HEK293T (cell line): ENCODE results near the gene ITIH2.
"Not testable (repeated sequence)": the region's sequence is repeated elsewhere in the genome, so short reads cannot be mapped to it uniquely, and the experiment has no call there.

ENCODE experiments used
- CTCF ChIA-PET: fragments of 350-600 bp; formaldehyde crosslinking; extraction: SDS; loops from one replicate; lab custom pipeline; 2021; ENCODE audit warnings: antibody characterized with exemption, inconsistent platforms; lab: Yijun Ruan, JAX
- POLR2A ChIA-PET: fragments of 350-600 bp; formaldehyde crosslinking; extraction: SDS; loops from one replicate; lab custom pipeline; 2020; ENCODE audit warnings: antibody characterized with exemption, inconsistent platforms; lab: Yijun Ruan, JAX
- DNase-seq: peaks from one replicate; pipeline ENCODE4 v3.0.0; 2012; ENCODE audit warnings: mixed read lengths; ENCODE audit errors: extremely low spot score
- ARNT ChIP-seq: fragments of 450-650 bp; IDR thresholded peaks from 2 replicates; pipeline ENCODE4 v1.6.1; 2017; ENCODE audit warnings: mild to moderate bottlenecking
- BHLHE40 ChIP-seq: fragments of 450-650 bp; IDR thresholded peaks from 2 replicates; pipeline ENCODE4 v1.6.1; 2016; ENCODE audit warnings: mild to moderate bottlenecking, moderate library complexity, borderline replicate concordance
- CTBP1 ChIP-seq: fragments of 450-650 bp; IDR thresholded peaks from 2 replicates; pipeline ENCODE4 v1.6.1; 2016; ENCODE audit warnings: borderline replicate concordance
- ELF4 ChIP-seq: fragments of 450-650 bp; IDR thresholded peaks from 2 replicates; pipeline ENCODE4 v1.6.1; 2017; ENCODE audit warnings: antibody characterized with exemption
- FOXA1 ChIP-seq: fragments of 450-650 bp; IDR thresholded peaks from 2 replicates; pipeline ENCODE4 v1.6.1; 2016; ENCODE audit warnings: mild to moderate bottlenecking
- FOXK2 ChIP-seq: fragments of 450-650 bp; IDR thresholded peaks from 2 replicates; pipeline ENCODE4 v1.6.1; 2016; ENCODE audit warnings: mild to moderate bottlenecking
- FOXM1 ChIP-seq: fragments of 450-650 bp; IDR thresholded peaks from 2 replicates; pipeline ENCODE4 v1.6.1; 2017; ENCODE audit warnings: mild to moderate bottlenecking, borderline replicate concordance
- HDGF ChIP-seq: fragments of 450-650 bp; IDR thresholded peaks from 2 replicates; pipeline ENCODE4 v1.6.1; 2017; ENCODE audit warnings: antibody characterized with exemption, borderline replicate concordance
- L3MBTL2 ChIP-seq: fragments of 450-650 bp; conservative IDR thresholded peaks from 2 replicates; pipeline ENCODE4 v1.6.1; 2016; ENCODE audit warnings: mild to moderate bottlenecking
- LEF1 ChIP-seq: fragments of 450-650 bp; IDR thresholded peaks from 2 replicates; pipeline ENCODE4 v1.6.1; 2017; ENCODE audit warnings: mild to moderate bottlenecking, borderline replicate concordance
- NFRKB ChIP-seq: fragments of 450-650 bp; IDR thresholded peaks from 2 replicates; pipeline ENCODE4 v1.6.1; 2016; ENCODE audit warnings: mild to moderate bottlenecking, moderate library complexity
- PKNOX1 ChIP-seq: fragments of 450-650 bp; IDR thresholded peaks from 2 replicates; pipeline ENCODE4 v1.6.1; 2016
- SP1 ChIP-seq: fragments of 450-650 bp; IDR thresholded peaks from 2 replicates; pipeline ENCODE4 v1.6.1; 2017
- SUZ12 ChIP-seq: fragments of 450-650 bp; IDR thresholded peaks from 2 replicates; pipeline ENCODE4 v1.6.1; 2016; ENCODE audit warnings: mild to moderate bottlenecking
- TARDBP ChIP-seq: fragments of 450-650 bp; IDR thresholded peaks from 2 replicates; pipeline ENCODE4 v1.6.1; 2016
- ZNF384 ChIP-seq: fragments of 450-650 bp; IDR thresholded peaks from 2 replicates; pipeline ENCODE4 v1.6.1; 2016

ITIH2 gene

GRCh38 chr10:7703140-7703539, at the start of gene ITIH2:
ITIH2 (plus strand) TSS chr10:7703316; CDS start chr10:7703435, 119 bp downstream.
- CTCF ChIA-PET, result interaction anchor here (0.6 kb wide), 1 partner anchor 16 kb away, joined by 3 read pairs; no protein-coding TSS in a partner anchor
- TF ChIP-seq FOXA1, result no peak
- TF ChIP-seq SUZ12, result no peak
- TF ChIP-seq NFRKB, result no peak
- TF ChIP-seq LEF1, result no peak
- TF ChIP-seq ARNT, result no peak
- TF ChIP-seq SP1, result no peak
- no peak for TF ChIP-seq FOXM1
- POLR2A ChIA-PET, result interaction anchor here (0.9 kb wide), 1 partner anchor 85 kb away, joined by 3 read pairs; the partner anchor contains the start of genes ATP5F1C and KIN
- no peak for DNase-seq

- DNase-seq, CTCF ChIA-PET, POLR2A ChIA-PET: not testable (repeated sequence)
Observed at GRCh38 chr10:7657079-7657478, 46.0 kb upstream of the ITIH2 start.

- CTCF ChIA-PET, result no interaction called here
- TF ChIP-seq FOXK2 (no peak), SP1 (no peak), ZNF384 (no peak), L3MBTL2 (no peak), PKNOX1 (no peak), HDGF (no peak), FOXM1 (no peak), LEF1 (no peak), SUZ12 (no peak), NFRKB (no peak), BHLHE40 (no peak), FOXA1 (no peak), ELF4 (no peak), TARDBP (no peak), CTBP1 (no peak), ARNT (no peak)
- POLR2A ChIA-PET, result no interaction called here
- no peak for DNase-seq
Observed at GRCh38 chr10:7657552-7657951, 45.6 kb upstream of the ITIH2 start.

- DNase-seq, result no peak
- ChIA-PET CTCF (interaction anchor here (0.7 kb wide), 1 partner anchor 575 kb away, joined by 3 read pairs; no protein-coding TSS in a partner anchor), POLR2A (no interaction called here)
Observed at GRCh38 chr10:7659560-7659959, 43.6 kb upstream of the ITIH2 start.

GRCh38 chr10:7662522-7662921, 40.6 kb upstream of the ITIH2 start:
- no peak for DNase-seq
- ChIA-PET CTCF (interaction anchor here (0.7 kb wide), 1 partner anchor 780 kb away, joined by 6 read pairs; no protein-coding TSS in a partner anchor), POLR2A (no interaction called here)
- no peak for TF ChIP-seq ELF4
- no peak for TF ChIP-seq TARDBP

More at GRCh38 chr10:7659560-7659959, 43.6 kb upstream of the ITIH2 start:
- TF ChIP-seq PKNOX1, result no peak
- no peak for TF ChIP-seq ELF4
- no peak for TF ChIP-seq SUZ12
- no peak for TF ChIP-seq SP1
- no peak for TF ChIP-seq ARNT
- no peak for TF ChIP-seq LEF1
- no peak for TF ChIP-seq CTBP1
- no peak for TF ChIP-seq FOXA1
- TF ChIP-seq HDGF, result no peak
- no peak for TF ChIP-seq FOXK2

- TF ChIP-seq PKNOX1 (no peak), L3MBTL2 (no peak), TARDBP (no peak), NFRKB (no peak), HDGF (no peak), FOXM1 (no peak)
- DNase-seq, result no peak
- POLR2A ChIA-PET, result no interaction called here
- CTCF ChIA-PET, result interaction anchor here (1.3 kb wide), 1 partner anchor 139 kb away, joined by 5 read pairs; no protein-coding TSS in a partner anchor
Observed at GRCh38 chr10:7664707-7665106, 38.4 kb upstream of the ITIH2 start.

GRCh38 chr10:7665767-7666166, 37.3 kb upstream of the ITIH2 start:
- ChIA-PET POLR2A (no interaction called here), CTCF (interaction anchor here (1.3 to 2.4 kb wide), 2 partner anchors 21 to 140 kb away, joined by 5 to 7 read pairs; no protein-coding TSS in a partner anchor)
- no peak for DNase-seq
- no peak for TF ChIP-seq PKNOX1
- no peak for TF ChIP-seq ELF4
- no peak for TF ChIP-seq NFRKB
- TF ChIP-seq FOXA1, result no peak
- TF ChIP-seq CTBP1, result no peak
- no peak for TF ChIP-seq BHLHE40
- no peak for TF ChIP-seq L3MBTL2
- no peak for TF ChIP-seq TARDBP
- TF ChIP-seq ZNF384, result no peak
- no peak for TF ChIP-seq FOXM1
